Measurements from ENCODE around the gene MCOLN1. TPM values are rescaled to one million over a fixed set of nuclear protein-coding genes. Genes with fewer than 3 reads are reported as not detected.
A peak's percentile ranks its signal among the peaks of the same experiment; 100 is the strongest.

MCOLN1 gene
- total RNA-seq, 4 donors from 2014 or later, result 7.4 to 18.4 (median 17.5) TPM

DNA sequence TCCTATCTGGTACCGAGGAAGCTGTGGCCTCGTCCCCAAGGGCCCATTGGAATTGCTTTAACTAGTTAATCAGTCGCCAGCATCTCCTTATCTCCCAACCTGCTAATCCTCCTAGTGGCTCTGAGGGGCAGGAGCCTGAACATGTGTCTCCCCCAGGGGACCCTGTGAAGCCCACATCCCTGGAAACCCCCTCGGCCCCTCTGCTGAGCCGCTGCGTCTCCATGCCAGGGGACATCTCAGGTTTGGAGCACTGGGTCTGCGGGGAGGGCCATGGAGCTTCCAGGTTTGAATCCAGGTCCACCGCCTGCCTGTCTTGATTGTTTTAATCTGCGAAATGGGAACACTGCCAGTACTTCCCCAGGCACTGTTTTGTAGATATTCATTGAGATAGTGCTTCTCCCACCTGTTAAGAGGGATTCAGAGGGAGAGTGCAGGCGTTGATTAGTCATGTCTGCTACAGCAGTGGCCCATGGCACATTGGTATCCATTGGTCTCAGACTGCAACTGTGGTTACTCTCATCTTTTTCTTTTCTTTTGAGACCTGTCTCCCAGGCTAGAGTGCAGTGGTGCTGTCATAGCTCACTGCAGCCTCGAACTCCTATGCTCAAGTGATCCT lies 19.5 kb downstream of the MCOLN1 start:
- Histone ChIP-seq H3K27ac (no peak overlapping the region), H3K4me1 (peaks cover 0 to 5% (median 0%) of the 10 kb centered on the region in 3 donors), H3K9me3 (no peaks in the 10 kb centered on the region), H3K4me3 (no peak overlapping the region), H3K36me3 (peaks cover 0 to 99% of the 10 kb centered on the region in 2 donors), H3K27me3 (no peaks in the 10 kb centered on the region)
- ATAC-seq, result no peak
- WGBS, 2 donors (ENCODE audit: low coverage in 1 of 2), result 90 to 100% methylated on average over 2 to 3 of the region's 11 CpGs
- TF ChIP-seq POLR2A (IDR thresholded peaks at IDR 0.05) (no peak), EP300 (IDR thresholded peaks at IDR 0.05) (no peak), POLR2AphosphoS5 (IDR thresholded peaks at IDR 0.05) (no peak)
- TF ChIP-seq, protein P1, sequence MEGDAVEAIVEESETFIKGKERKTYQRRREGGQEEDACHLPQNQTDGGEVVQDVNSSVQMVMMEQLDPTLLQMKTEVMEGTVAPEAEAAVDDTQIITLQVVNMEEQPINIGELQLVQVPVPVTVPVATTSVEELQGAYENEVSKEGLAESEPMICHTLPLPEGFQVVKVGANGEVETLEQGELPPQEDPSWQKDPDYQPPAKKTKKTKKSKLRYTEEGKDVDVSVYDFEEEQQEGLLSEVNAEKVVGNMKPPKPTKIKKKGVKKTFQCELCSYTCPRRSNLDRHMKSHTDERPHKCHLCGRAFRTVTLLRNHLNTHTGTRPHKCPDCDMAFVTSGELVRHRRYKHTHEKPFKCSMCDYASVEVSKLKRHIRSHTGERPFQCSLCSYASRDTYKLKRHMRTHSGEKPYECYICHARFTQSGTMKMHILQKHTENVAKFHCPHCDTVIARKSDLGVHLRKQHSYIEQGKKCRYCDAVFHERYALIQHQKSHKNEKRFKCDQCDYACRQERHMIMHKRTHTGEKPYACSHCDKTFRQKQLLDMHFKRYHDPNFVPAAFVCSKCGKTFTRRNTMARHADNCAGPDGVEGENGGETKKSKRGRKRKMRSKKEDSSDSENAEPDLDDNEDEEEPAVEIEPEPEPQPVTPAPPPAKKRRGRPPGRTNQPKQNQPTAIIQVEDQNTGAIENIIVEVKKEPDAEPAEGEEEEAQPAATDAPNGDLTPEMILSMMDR (IDR thresholded peaks at IDR 0.05), result no peak

DNA sequence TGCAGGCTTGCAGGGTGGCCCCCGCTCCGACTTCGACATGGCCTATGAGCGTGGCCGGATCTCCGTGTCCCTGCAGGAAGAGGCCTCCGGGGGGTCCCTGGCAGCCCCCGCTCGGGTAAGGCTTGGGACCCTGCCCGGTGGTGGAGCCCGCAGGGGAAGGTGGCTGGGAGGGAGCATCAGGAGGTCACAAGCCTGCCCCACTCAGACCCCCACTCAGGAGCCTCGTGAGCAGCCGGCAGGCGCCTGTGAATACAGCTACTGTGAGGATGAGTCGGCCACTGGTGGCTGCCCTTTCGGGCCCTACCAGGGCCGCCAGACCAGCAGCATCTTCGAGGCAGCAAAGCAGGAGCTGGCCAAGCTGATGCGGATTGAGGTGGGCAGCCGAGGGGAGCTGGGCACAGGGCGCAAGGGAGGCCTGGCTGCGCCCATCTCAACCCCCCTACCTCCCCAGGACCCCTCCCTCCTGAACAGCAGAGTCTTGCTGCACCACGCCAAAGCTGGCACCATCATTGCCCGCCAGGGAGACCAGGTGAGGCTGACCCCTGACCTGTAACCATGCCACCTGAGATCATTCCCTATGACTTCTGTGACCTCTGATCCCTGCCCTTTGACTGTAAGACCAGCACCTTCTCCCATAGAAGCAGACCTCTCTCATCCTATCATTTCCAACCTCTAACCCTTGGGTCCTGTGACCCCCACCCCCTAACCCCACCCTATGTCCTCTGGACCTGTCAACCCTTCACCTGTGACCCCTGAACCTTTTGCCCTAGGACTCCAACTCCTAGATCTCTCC lies 20.3 kb downstream of the MCOLN1 start:
- no peaks in the 10 kb centered on the region for H3K9me3 ChIP-seq
- H3K4me1 ChIP-seq, result no peaks in the 10 kb centered on the region
- no peak for ATAC-seq
- peak overlapping the region in 1 of 4 donors; percentile 3 for H3K27ac ChIP-seq
- no peaks in the 10 kb centered on the region for H3K27me3 ChIP-seq
- TF ChIP-seq, protein P1 (IDR thresholded peaks at IDR 0.05), result no peak
- TF ChIP-seq POLR2A (IDR thresholded peaks at IDR 0.05) (no peak), EP300 (IDR thresholded peaks at IDR 0.05) (no peak), POLR2AphosphoS5 (IDR thresholded peaks at IDR 0.05) (no peak)
- 80% methylated on average over 1 of the region's 24 CpGs; no CpG with 5 or more reads in 1 of the 2 donors for WGBS, 2 donors (ENCODE audit: low coverage in 1 of 2)
- no peak overlapping the region for H3K4me3 ChIP-seq
- peaks cover 0 to 96% of the 10 kb centered on the region in 2 donors for H3K36me3 ChIP-seq

DNA sequence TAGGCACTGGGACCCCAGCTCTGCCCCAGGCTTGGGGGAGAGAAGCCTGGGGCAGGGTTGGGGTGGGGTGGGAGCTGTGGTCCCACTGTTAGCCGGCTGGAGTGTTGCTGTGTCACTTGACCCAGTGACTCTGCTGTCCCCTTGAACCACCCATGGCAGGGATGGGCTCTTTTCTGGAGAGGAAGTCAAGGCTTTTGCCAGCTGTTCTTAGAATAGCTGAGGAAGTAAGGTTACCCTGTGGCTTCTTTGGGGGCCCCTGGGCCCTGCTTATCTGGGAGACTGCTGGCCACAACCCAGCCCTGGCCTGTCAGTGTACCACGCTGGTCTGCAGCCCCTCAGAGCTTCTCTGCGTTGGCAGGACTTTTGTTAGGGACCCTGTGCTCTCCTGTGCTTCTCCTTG lies 22.2 kb downstream of the MCOLN1 start:
- no peak for ATAC-seq

DNA sequence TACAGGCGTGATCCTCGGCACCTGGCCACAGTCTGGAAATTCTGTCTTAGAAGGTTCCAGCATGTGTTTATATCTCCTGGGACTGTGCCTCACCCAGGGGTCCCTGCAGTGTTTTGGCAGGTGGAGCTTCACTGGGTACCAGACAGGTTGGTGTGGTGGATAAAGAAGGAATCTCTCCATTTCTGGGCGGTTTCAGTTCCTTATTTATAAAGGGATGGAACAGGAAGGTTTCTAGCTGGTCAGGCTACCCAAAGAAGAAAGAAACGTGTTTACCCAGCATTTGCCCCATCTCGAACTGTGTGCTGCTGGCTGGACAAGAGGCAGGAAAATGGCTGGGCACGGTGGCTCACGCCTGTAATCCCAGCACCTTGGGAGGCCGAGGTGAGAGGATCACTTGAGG lies 22.9 kb downstream of the MCOLN1 start:
- H3K27ac ChIP-seq, result no peak overlapping the region
- 77 to 93% methylated on average over 3 to 5 of the region's 8 CpGs for WGBS, 2 donors (ENCODE audit: low coverage in 1 of 2)
- H3K36me3 ChIP-seq, result peaks cover 0 to 80% of the 10 kb centered on the region in 2 donors
- TF ChIP-seq POLR2AphosphoS5 (IDR thresholded peaks at IDR 0.05) (no peak), POLR2A (IDR thresholded peaks at IDR 0.05) (no peak), EP300 (IDR thresholded peaks at IDR 0.05) (no peak)
- TF ChIP-seq, protein P1 (IDR thresholded peaks at IDR 0.05), result no peak
- no peak for ATAC-seq
- no peaks in the 10 kb centered on the region for H3K9me3 ChIP-seq
- H3K4me3 ChIP-seq, result no peak overlapping the region
- no peaks in the 10 kb centered on the region for H3K4me1 ChIP-seq
- no peaks in the 10 kb centered on the region for H3K27me3 ChIP-seq

More for the DNA sequence above, 22.2 kb downstream of the MCOLN1 start:
- H3K4me3 ChIP-seq, result no peak overlapping the region
- TF ChIP-seq, protein P1 (IDR thresholded peaks at IDR 0.05), result no peak
- no peak for TF ChIP-seq POLR2A (IDR thresholded peaks at IDR 0.05)
- no peak for TF ChIP-seq EP300 (IDR thresholded peaks at IDR 0.05)
- TF ChIP-seq POLR2AphosphoS5 (IDR thresholded peaks at IDR 0.05), result no peak
- peak overlapping the region in 3 of 4 donors; percentile 19 to 39 (median 31) for H3K27ac ChIP-seq
- peaks cover 0 to 80% of the 10 kb centered on the region in 2 donors for H3K36me3 ChIP-seq
- no peaks in the 10 kb centered on the region for H3K27me3 ChIP-seq
- no CpG with 5 or more reads among the region's 3 CpGs for WGBS, 2 donors (ENCODE audit: low coverage in 1 of 2)
- H3K9me3 ChIP-seq, result no peaks in the 10 kb centered on the region
- no peaks in the 10 kb centered on the region for H3K4me1 ChIP-seq

Data from gastroesophageal sphincter (tissue), 4 donors.